Astrocyte (in vitro differentiated cells and primary cell): Measurements from ENCODE around the gene NECAP2. TPM values are rescaled to one million over a fixed set of nuclear protein-coding genes. Genes with fewer than 3 reads are reported as not detected.

Experiments
- DNase-seq: peaks from one replicate; pipeline ENCODE4 v3.0.0-alpha.2; 2010; ENCODE audit warnings: low read depth
- FAIRE-seq: peaks from 2 replicates; lab custom pipeline; 2011; peaks lifted over from hg19 to GRCh38; lab: Jason Lieb, UNC
- H2AFZ ChIP-seq: 2 replicates; pipeline ENCODE4 v1.6.0; 2012; ENCODE audit warnings: low read depth, low read length, inconsistent platforms
- H3K27ac ChIP-seq: 2 replicates; pipeline ENCODE4 v1.5.1; 2011; ENCODE audit warnings: low read depth, low read length, inconsistent platforms
- H3K27me3 ChIP-seq: 2 replicates; pipeline ENCODE4 v1.6.0; 2011; ENCODE audit warnings: low read length, inconsistent platforms; ENCODE audit not compliant: insufficient read depth
- H3K36me3 ChIP-seq: 2 replicates; pipeline ENCODE4 v1.5.1; 2011; ENCODE audit warnings: low read length, inconsistent platforms; ENCODE audit not compliant: insufficient read depth
- H3K4me1 ChIP-seq: 2 replicates; pipeline ENCODE4 v1.5.1; 2011; ENCODE audit warnings: low read length, inconsistent platforms; ENCODE audit not compliant: insufficient read depth
- H3K4me2 ChIP-seq: 2 replicates; pipeline ENCODE4 v1.6.0; 2012; ENCODE audit warnings: low read length, inconsistent platforms
- H3K4me3 ChIP-seq: 2 replicates; pipeline ENCODE4 v1.5.1; 2011; ENCODE audit warnings: low read depth, mild to moderate bottlenecking, low read length, inconsistent platforms; ENCODE audit not compliant: insufficient read depth
- H3K79me2 ChIP-seq: 2 replicates; pipeline ENCODE4 v1.6.0; 2012; ENCODE audit warnings: mild to moderate bottlenecking, low read length, inconsistent platforms; ENCODE audit not compliant: insufficient read depth
- H3K9ac ChIP-seq: 2 replicates; pipeline ENCODE4 v1.6.0; 2012; ENCODE audit warnings: mild to moderate bottlenecking, low read length, inconsistent platforms
- H3K9me3 ChIP-seq: 2 replicates; pipeline ENCODE4 v1.5.1; 2012; ENCODE audit warnings: low read depth, mild to moderate bottlenecking, low read length, inconsistent platforms; ENCODE audit not compliant: insufficient read depth
- H4K20me1 ChIP-seq: 2 replicates; pipeline ENCODE4 v1.6.0; 2012; ENCODE audit warnings: low read length, inconsistent platforms; ENCODE audit not compliant: insufficient read depth
- H3K27ac Mint-ChIP-seq: one replicate; pipeline ENCODE4 v1.8.0; 2021; ENCODE audit warnings: mild to moderate bottlenecking, mixed read lengths; ENCODE audit not compliant: unreplicated experiment
- H3K27me3 Mint-ChIP-seq: one replicate; pipeline ENCODE4 v1.8.0; 2021; ENCODE audit warnings: low read depth, mixed read lengths; ENCODE audit not compliant: unreplicated experiment
- H3K36me3 Mint-ChIP-seq: one replicate; pipeline ENCODE4 v1.8.0; 2021; ENCODE audit warnings: low read depth, mixed read lengths; ENCODE audit not compliant: unreplicated experiment
- H3K4me1 Mint-ChIP-seq: one replicate; pipeline ENCODE4 v1.8.0; 2021; ENCODE audit warnings: low read depth, mixed read lengths; ENCODE audit not compliant: unreplicated experiment
- H3K4me3 Mint-ChIP-seq: one replicate; pipeline ENCODE4 v1.8.0; 2021; ENCODE audit warnings: mild to moderate bottlenecking, moderate library complexity, mixed read lengths; ENCODE audit not compliant: unreplicated experiment
- H3K9me3 Mint-ChIP-seq: one replicate; pipeline ENCODE4 v1.8.0; 2021; ENCODE audit warnings: mild to moderate bottlenecking, mixed read lengths; ENCODE audit not compliant: unreplicated experiment
- CTCF ChIP-seq: IDR thresholded peaks from 2 replicates; pipeline ENCODE4 v1.5.1; 2011; ENCODE audit warnings: low read depth, mild to moderate bottlenecking, inconsistent platforms, low read length, moderate library complexity; ENCODE audit not compliant: insufficient read depth
- EZH2 ChIP-seq: IDR thresholded peaks from 2 replicates; pipeline ENCODE4 v1.6.1; 2012; ENCODE audit warnings: mild to moderate bottlenecking, low read length, inconsistent platforms; ENCODE audit not compliant: insufficient read depth
- total RNA-seq: library from RNA; stranded (reverse); gene quantifications from 2 replicates; pipeline ENCODE4 v1.2.1, GENCODE V29; 2021

NECAP2 gene
- total RNA-seq, 1 donor from 2014 or later = 80.9 TPM

DNA sequence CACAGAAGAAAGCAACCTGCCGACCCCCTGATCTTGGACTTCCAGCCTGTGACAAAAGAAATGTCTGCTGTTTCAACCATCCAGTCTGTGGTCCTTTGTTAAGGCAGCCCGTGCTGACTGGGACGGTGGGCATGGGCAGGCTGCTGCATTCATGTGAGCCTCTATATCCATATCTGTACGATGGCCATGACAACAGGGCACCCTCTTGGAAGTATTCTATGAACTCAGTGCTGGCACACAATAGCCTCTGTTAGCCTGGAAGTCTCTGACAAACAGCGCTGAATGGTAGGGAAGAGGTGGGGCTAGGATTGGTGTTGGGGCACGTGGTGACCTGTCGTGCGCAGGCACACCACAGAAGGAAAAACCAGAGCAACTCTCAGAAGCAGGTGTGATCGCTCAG, 33.7 kb upstream of the NECAP2 start:
- Histone ChIP-seq H3K27ac (no peak overlapping the region), H3K9ac (no peak overlapping the region), H3K4me3 (no peak overlapping the region), H2AFZ (no peak overlapping the region), H3K79me2 (no peaks in the 10 kb centered on the region), H3K4me2 (no peak overlapping the region), H4K20me1 (no peaks in the 10 kb centered on the region), H3K4me1 (no peaks in the 10 kb centered on the region), H3K36me3 (no peaks in the 10 kb centered on the region), H3K9me3 (no peaks in the 10 kb centered on the region), H3K27me3 (peaks cover 2% of the 10 kb centered on the region)
- Mint-ChIP-seq H3K27ac (no peak overlapping the region), H3K9me3 (no peaks in the 10 kb centered on the region), H3K36me3 (peaks cover 3% of the 10 kb centered on the region), H3K27me3 (peaks cover 18% of the 10 kb centered on the region), H3K4me1 (peaks cover 6% of the 10 kb centered on the region), H3K4me3 (no peak overlapping the region)
- DNase-seq (no peak), FAIRE-seq (no peak)
- TF ChIP-seq CTCF (no peak), EZH2 (no peak)

GRCh38 chr1:16409536-16410152, 30.9 kb upstream of the NECAP2 start:
- H3K79me2 ChIP-seq = no peaks in the 10 kb centered on the region
- Mint-ChIP-seq H3K27ac (no peak overlapping the region), H3K4me3 (no peak overlapping the region), H3K27me3 (peaks cover 22% of the 10 kb centered on the region), H3K4me1 (no peaks in the 10 kb centered on the region), H3K9me3 (peaks cover 3% of the 10 kb centered on the region), H3K36me3 (peaks cover 6% of the 10 kb centered on the region)
- H2AFZ ChIP-seq = no peak overlapping the region
- H3K9ac ChIP-seq = no peak overlapping the region
- peaks cover 2% of the 10 kb centered on the region for H3K27me3 ChIP-seq
- no peaks in the 10 kb centered on the region for H3K36me3 ChIP-seq
- TF ChIP-seq EZH2 = no peak
- TF ChIP-seq CTCF = no peak
- H3K4me1 ChIP-seq = no peaks in the 10 kb centered on the region
- H3K4me2 ChIP-seq = no peak overlapping the region
- H3K4me3 ChIP-seq = no peak overlapping the region
- DNase-seq (no peak), FAIRE-seq (no peak)
- H4K20me1 ChIP-seq = no peaks in the 10 kb centered on the region
- no peak overlapping the region for H3K27ac ChIP-seq
- no peaks in the 10 kb centered on the region for H3K9me3 ChIP-seq

DNA sequence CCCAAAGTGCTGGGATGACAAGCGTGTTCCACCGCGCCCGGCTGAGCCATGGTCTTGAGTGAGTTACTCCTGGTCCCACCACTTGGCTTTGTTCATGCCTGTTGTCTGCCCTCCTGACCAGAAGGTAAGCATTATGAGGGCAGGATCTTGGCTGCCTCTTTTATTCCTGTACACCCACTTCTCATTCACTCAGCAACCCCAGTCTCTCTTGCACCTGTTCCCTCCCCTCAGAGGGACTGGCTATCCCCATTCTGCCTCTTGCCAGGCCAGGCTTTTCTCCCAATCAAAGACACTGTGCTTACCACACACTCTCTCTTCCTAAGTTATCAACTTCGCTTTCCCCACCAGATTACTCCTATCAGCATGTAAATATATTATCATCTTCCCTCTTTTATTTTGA, 29.7 kb upstream of the NECAP2 start:
- H3K79me2 ChIP-seq = no peaks in the 10 kb centered on the region
- H3K4me3 ChIP-seq = no peak overlapping the region
- H4K20me1 ChIP-seq = no peaks in the 10 kb centered on the region
- H3K27me3 ChIP-seq = peaks cover 2% of the 10 kb centered on the region
- Mint-ChIP-seq H3K4me1 (no peaks in the 10 kb centered on the region), H3K4me3 (no peak overlapping the region), H3K9me3 (peaks cover 3% of the 10 kb centered on the region), H3K27me3 (peaks cover 22% of the 10 kb centered on the region), H3K36me3 (peaks cover 3% of the 10 kb centered on the region), H3K27ac (no peak overlapping the region)
- no peaks in the 10 kb centered on the region for H3K9me3 ChIP-seq
- FAIRE-seq (no peak), DNase-seq (no peak)
- H3K4me1 ChIP-seq = no peaks in the 10 kb centered on the region
- no peak for TF ChIP-seq CTCF
- TF ChIP-seq EZH2 = no peak
- no peak overlapping the region for H3K27ac ChIP-seq
- no peak overlapping the region for H3K4me2 ChIP-seq
- H2AFZ ChIP-seq = no peak overlapping the region
- no peaks in the 10 kb centered on the region for H3K36me3 ChIP-seq
- no peak overlapping the region for H3K9ac ChIP-seq
